ENCODE measurements around the gene MORC2.

Gene MORC2

GRCh38 chr22:30945653-30946052, 22.9 kb downstream of the MORC2 start:
- DNase-seq (ENCODE audit: insufficient read length, low spot score) (no peak), FAIRE-seq (no peak)
- no peak for TF ChIP-seq CTCF (IDR thresholded peaks at IDR 0.05; ENCODE audit: insufficient read depth, missing control alignments)

- DNase-seq (ENCODE audit: insufficient read length, low spot score) (no peak), FAIRE-seq (no peak)
- no peak for TF ChIP-seq CTCF (IDR thresholded peaks at IDR 0.05; ENCODE audit: insufficient read depth, missing control alignments)
Measured at GRCh38 chr22:30944986-30945385, 23.6 kb downstream of the MORC2 start.

- no peak for DNase-seq (ENCODE audit: insufficient read length, low spot score)
- FAIRE-seq, result no peak
- TF ChIP-seq CTCF (IDR thresholded peaks at IDR 0.05; ENCODE audit: insufficient read depth, missing control alignments), result no peak
Measured at GRCh38 chr22:30943368-30943767, 25.2 kb downstream of the MORC2 start.

- no peak for TF ChIP-seq CTCF (IDR thresholded peaks at IDR 0.05; ENCODE audit: insufficient read depth, missing control alignments)
- DNase-seq (ENCODE audit: insufficient read length, low spot score) (no peak), FAIRE-seq (no peak)
Measured at GRCh38 chr22:30941363-30941740, 27.2 kb downstream of the MORC2 start.

GRCh38 chr22:30940685-30941362, 27.8 kb downstream of the MORC2 start:
- DNase-seq (ENCODE audit: insufficient read length, low spot score) (no peak), FAIRE-seq (no peak)
- no peak for TF ChIP-seq CTCF (IDR thresholded peaks at IDR 0.05; ENCODE audit: insufficient read depth, missing control alignments)

- FAIRE-seq (no peak), DNase-seq (ENCODE audit: insufficient read length, low spot score) (no peak)
- TF ChIP-seq CTCF (IDR thresholded peaks at IDR 0.05; ENCODE audit: insufficient read depth, missing control alignments), result no peak
Measured at GRCh38 chr22:30934053-30934452, 34.5 kb downstream of the MORC2 start.

GRCh38 chr22:30933457-30933856, 35.1 kb downstream of the MORC2 start:
- no peak for TF ChIP-seq CTCF (IDR thresholded peaks at IDR 0.05; ENCODE audit: insufficient read depth, missing control alignments)
- DNase-seq (ENCODE audit: insufficient read length, low spot score) (no peak), FAIRE-seq (no peak)
